DMS 273 treated with DMSO at 0.1 percent for 48 hours (cell line): ENCODE data around the gene ERAP2.
"Not testable (repeated sequence)": the region's sequence is repeated elsewhere in the genome, so short reads cannot be mapped to it uniquely, and the experiment has no call there.

ENCODE experiments used
- DNase-seq: peaks from one replicate; lab custom pipeline; 2025; lab: John Stamatoyannopoulos, UW

The ERAP2 gene, protein sequence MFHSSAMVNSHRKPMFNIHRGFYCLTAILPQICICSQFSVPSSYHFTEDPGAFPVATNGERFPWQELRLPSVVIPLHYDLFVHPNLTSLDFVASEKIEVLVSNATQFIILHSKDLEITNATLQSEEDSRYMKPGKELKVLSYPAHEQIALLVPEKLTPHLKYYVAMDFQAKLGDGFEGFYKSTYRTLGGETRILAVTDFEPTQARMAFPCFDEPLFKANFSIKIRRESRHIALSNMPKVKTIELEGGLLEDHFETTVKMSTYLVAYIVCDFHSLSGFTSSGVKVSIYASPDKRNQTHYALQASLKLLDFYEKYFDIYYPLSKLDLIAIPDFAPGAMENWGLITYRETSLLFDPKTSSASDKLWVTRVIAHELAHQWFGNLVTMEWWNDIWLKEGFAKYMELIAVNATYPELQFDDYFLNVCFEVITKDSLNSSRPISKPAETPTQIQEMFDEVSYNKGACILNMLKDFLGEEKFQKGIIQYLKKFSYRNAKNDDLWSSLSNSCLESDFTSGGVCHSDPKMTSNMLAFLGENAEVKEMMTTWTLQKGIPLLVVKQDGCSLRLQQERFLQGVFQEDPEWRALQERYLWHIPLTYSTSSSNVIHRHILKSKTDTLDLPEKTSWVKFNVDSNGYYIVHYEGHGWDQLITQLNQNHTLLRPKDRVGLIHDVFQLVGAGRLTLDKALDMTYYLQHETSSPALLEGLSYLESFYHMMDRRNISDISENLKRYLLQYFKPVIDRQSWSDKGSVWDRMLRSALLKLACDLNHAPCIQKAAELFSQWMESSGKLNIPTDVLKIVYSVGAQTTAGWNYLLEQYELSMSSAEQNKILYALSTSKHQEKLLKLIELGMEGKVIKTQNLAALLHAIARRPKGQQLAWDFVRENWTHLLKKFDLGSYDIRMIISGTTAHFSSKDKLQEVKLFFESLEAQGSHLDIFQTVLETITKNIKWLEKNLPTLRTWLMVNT

GRCh38 chr5:96876292-96876850, at the start of gene ERAP2:
Gene ERAP2 (plus strand): TSS chr5:96876500. CDS start chr5:96879686, 3,186 bp downstream.
- DNase-seq: peak; percentile 31

DNA sequence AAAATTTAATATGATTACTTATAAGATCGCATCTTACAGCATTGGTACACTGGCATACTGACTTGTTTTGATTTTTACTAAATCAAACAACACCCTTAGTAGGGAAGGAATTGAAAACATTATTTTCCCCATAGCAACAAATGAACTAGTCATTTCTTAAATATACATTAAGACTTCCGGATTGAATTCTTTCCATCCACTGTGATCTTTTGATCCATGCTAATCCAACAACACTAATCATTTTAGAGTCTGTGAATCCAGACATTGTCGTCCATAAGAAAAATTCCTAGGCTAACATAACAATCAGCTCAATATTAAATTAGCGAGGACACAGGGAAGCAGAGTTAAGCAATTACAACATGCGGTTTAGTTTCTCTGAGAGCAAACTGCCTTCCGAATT, 47.0 kb upstream of the ERAP2 start:
- no peak for DNase-seq

DNA sequence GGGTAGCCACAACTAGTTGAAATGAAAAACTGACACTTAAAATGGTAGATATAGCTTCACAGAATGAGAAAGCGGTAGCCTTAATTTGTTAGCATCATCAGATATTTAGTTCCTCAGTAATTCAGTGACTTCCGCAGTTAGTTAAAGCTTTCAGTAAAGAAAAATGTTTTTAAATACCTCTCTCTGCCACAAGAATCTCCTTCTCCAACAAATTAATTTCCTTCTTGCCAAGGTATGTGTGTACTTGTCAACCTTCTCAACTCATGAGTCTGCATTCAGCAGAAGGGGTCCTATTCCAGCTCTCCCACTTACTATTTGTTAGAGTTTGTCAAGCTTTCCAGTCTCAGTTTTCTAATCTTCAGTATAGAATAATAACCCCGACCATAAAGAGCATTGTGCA, 42.3 kb upstream of the ERAP2 start:
- no peak for DNase-seq

GRCh38 chr5:96835791-96836191, 40.5 kb upstream of the ERAP2 start:
- no peak for DNase-seq

DNA sequence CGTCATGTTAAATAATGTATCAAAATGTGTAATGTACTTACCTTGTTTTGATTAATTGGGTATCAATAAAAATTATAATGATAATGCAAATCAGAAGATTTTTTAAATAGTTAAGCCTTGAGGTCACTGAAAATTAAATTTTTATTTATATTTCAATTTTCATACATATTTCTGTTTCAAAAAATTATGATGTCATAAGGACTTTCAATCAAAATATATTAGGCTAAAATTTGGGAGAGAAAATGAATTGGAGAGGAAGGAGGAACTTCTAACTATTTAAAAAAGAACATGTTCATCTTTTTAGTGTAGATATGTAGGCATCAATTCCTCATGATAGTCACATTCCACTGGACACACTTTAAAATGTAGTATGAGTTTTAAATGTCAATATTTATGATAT, 39.5 kb upstream of the ERAP2 start:
- DNase-seq: no peak

- DNase-seq: no peak
These were observed 39.0 kb upstream of the ERAP2 start for GRCh38 chr5:96837303-96837702.

DNA sequence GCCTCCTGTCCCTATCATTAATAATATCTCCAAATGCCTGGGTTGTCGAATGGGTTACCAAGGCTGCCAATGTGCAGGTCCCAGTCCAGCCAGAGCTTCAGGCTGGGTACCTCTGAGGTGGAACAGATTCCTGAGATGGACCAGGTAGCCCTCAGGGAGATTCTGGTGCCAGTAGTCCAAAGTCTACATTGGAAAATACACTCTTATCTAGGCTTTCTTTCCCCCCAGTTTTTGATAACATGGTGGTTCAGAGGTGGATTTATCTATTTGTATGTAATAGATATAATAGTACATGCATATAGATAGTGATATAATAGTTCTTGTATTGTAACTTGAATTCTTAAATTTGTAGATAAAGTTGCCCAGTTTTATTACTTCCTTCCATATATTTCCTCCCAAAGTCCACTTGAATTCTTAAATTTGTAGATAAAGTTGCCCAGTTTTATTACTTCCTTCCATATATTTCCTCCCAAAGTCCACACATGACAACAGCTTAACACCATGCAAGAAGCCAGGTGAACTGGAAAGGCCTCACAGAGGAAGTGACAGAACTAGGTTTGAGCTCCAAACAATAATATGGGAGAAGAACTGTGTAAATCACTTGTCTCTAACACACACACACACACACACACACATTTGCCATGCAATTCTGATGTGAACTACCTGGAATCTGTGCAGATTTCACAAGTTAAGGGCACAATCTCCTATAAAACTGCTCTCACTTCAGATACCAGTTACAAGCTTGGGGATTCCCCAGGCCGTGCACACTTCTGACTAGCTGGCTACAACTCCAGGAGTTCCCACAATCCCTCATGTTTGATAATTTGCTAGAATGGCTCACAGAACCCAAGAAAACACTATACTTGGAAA, 37.9 kb upstream of the ERAP2 start:
- no peak for DNase-seq

- DNase-seq: no peak
These were observed 37.2 kb upstream of the ERAP2 start for GRCh38 chr5:96839071-96839592.

DNA sequence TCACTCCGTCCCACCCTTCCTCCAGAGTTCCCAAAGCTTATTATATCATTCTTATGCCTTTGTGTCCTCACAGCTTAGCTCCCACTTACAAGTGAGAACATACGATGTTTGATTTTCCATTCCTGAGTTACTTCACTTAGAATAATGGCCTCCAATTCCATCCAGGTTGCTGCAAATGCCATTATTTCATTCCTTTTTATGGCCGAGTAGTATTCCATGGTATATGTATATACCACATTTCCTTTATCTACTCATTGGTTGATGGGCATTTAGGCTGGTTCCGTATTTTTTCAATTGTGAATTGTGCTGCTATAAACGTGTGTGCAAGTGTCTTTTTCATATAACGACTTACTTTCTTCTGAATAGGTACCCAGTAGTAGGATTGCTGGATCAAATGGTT, 34.4 kb upstream of the ERAP2 start:
- not testable (repeated sequence) for DNase-seq

DNA sequence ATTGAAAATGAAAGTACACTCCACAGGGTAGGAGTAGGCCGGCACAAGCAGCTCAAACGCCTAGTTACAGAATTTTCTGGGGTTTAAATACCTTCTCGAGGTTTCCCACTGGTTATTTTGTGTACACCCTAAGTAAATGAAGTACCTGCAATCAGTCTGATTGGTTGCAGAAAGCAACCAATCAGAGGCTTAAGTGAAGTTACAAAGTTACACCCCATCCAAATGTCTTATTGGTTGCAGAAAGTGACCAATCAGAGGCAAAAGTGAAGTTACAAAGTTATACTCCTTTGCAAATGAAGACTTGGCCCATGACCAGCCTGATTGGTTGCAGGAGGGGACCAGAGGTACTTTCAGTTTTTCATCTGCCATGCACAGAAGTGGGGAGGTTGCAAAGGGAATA, 33.2 kb upstream of the ERAP2 start:
- no peak for DNase-seq

GRCh38 chr5:96844481-96844990, 31.8 kb upstream of the ERAP2 start:
- DNase-seq: no peak

DNA sequence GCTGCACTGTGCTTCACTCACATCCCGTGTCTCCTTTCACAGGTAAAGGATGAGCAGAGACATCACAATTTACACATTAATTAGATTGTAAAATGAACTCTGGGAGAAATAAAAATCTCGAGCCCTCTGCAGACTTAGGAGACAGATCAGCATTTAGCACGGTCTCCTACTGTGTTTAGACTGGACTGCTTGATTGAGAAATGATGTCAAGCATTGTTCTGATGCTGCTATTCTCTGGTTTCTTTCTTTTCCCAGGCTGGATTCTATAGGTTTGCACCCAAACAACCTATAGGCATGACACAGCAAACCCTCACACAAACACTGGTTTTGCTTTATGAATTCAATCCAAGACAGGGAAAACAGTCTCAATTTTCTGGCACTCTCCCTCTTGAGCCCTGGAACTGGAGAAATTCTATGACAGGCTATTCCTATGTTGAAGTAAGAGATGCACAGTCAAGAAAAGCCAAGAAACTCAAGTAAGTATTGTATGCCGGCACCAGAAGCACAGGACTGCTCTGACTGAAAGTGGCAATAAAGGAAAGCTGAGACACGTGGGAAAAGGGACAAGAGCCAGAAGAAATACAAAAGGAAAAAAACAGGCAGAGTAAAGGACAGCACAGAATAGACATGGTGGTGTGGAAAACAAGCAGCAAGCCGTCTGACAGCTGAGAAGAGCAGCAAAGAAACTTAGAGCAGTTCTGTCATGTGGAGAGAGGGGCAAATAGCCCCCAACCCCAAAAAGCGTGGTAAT, 24.8 kb upstream of the ERAP2 start:
- DNase-seq: no peak

DNA sequence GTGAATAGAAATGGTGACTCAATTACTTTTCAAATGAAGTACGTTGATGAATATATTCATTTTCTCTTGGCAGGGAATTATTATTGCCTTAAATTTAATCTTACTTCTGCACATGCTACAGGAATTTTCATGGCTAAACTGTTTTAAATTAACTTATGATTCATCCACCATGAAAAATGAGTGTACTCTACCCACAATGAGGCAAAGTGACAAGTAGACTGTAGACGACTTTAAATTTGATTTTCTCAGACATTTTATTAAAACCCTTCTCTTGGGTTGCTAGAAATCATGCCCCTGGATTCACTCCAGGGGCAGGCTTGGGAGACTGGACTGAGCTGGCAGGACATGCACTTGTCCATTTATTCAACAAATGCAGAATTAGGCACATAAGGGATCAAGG, 23.5 kb upstream of the ERAP2 start:
- no peak for DNase-seq

DNA sequence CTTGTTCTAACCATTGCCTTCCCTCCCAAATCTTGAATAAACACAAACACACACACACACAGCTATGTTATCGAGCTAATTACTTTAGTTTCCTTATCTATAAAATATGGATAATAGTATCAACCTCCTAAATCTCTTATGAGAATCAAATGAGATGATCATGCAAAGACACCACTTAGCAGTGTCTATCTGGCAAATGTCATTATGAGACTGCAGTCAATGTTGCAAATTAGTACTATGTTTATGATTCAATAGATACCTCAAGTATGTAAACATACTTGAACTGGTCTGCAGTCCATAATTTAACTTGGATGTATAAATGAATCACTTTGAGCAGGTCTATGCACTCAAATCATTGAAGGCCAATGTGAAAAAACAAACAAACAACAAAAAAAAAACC, 22.2 kb upstream of the ERAP2 start:
- DNase-seq: no peak

GRCh38 chr5:96855031-96855872, 21.0 kb upstream of the ERAP2 start:
- DNase-seq: no peak

GRCh38 chr5:96856371-96856770, 19.9 kb upstream of the ERAP2 start:
- no peak for DNase-seq

DNA sequence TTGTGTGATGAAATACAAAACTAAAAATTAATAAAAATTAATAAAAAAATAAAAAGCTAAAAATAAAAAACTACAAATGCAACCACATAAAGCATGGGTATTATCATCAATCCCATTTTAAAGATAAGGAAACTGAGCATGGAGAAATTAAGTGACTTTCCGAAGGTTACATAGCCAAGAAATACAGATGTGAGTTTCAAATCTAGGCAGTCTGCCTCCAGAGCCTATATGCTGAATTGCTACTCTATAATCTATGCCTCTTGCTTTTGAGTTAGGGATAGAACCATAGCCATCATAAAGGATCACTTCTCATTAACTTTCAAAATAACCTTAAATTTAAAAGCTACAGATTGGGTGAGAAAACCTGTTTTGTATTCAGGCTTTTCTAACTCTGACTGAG, 18.8 kb upstream of the ERAP2 start:
- no peak for DNase-seq

GRCh38 chr5:96857924-96858323, 18.4 kb upstream of the ERAP2 start:
- DNase-seq: no peak

GRCh38 chr5:96859375-96859774, 16.9 kb upstream of the ERAP2 start:
- no peak for DNase-seq

GRCh38 chr5:96861076-96861475, 15.2 kb upstream of the ERAP2 start:
- DNase-seq: no peak
